Astrocyte (in vitro differentiated cells and primary cell): ENCODE measurements around the gene PTX4.

Source experiments
- CTCF ChIP-seq: IDR thresholded peaks from 2 replicates; pipeline ENCODE4 v1.5.1; 2011; ENCODE audit warnings: low read depth, mild to moderate bottlenecking, inconsistent platforms, low read length, moderate library complexity; ENCODE audit not compliant: insufficient read depth
- EZH2 ChIP-seq: IDR thresholded peaks from 2 replicates; pipeline ENCODE4 v1.6.1; 2012; ENCODE audit warnings: mild to moderate bottlenecking, low read length, inconsistent platforms; ENCODE audit not compliant: insufficient read depth

GRCh38 chr16:1458977-1459341, 29.8 kb downstream of the PTX4 start:
- TF ChIP-seq CTCF, result no peak
- no peak for TF ChIP-seq EZH2
